WI38 (cell line): ENCODE results near the gene ZMIZ1.
"Not testable (repeated sequence)": the region's sequence is repeated elsewhere in the genome, so short reads cannot be mapped to it uniquely, and the experiment has no call there.

Experiments
- H3K4me3 ChIP-seq: 2 replicates; pipeline ENCODE4 v1.5.1; 2011; ENCODE audit warnings: low read depth, mild to moderate bottlenecking, control low read depth, low read length
- TF ChIP-seq, protein P1 (sequence below): IDR thresholded peaks from 2 replicates; pipeline ENCODE4 v1.5.1; 2012; ENCODE audit warnings: low read depth, mild to moderate bottlenecking, control low read depth, low read length

The ZMIZ1 gene

DNA sequence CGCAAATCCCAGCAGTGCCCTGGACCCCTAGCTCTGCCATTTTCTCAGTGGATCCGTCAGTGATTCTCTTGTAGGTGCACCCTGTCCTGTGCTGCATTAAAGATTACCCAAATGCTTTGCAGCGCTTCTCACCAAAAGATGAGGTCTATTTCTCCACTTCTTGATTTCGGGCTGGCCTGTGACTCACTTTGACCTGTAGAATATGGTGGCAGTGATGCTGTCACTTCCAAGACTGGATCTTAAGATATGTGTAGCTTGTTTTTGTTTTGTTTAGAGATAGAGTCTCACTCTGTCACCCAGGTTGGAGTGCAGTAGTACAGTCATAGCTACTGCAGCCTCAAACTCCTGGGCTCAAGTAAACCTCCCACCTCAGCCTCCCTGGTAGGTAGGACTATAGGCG, 37.0 kb upstream of the ZMIZ1 start:
- no peak overlapping the region for H3K4me3 ChIP-seq
- TF ChIP-seq, protein P1, sequence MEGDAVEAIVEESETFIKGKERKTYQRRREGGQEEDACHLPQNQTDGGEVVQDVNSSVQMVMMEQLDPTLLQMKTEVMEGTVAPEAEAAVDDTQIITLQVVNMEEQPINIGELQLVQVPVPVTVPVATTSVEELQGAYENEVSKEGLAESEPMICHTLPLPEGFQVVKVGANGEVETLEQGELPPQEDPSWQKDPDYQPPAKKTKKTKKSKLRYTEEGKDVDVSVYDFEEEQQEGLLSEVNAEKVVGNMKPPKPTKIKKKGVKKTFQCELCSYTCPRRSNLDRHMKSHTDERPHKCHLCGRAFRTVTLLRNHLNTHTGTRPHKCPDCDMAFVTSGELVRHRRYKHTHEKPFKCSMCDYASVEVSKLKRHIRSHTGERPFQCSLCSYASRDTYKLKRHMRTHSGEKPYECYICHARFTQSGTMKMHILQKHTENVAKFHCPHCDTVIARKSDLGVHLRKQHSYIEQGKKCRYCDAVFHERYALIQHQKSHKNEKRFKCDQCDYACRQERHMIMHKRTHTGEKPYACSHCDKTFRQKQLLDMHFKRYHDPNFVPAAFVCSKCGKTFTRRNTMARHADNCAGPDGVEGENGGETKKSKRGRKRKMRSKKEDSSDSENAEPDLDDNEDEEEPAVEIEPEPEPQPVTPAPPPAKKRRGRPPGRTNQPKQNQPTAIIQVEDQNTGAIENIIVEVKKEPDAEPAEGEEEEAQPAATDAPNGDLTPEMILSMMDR, result no peak

DNA sequence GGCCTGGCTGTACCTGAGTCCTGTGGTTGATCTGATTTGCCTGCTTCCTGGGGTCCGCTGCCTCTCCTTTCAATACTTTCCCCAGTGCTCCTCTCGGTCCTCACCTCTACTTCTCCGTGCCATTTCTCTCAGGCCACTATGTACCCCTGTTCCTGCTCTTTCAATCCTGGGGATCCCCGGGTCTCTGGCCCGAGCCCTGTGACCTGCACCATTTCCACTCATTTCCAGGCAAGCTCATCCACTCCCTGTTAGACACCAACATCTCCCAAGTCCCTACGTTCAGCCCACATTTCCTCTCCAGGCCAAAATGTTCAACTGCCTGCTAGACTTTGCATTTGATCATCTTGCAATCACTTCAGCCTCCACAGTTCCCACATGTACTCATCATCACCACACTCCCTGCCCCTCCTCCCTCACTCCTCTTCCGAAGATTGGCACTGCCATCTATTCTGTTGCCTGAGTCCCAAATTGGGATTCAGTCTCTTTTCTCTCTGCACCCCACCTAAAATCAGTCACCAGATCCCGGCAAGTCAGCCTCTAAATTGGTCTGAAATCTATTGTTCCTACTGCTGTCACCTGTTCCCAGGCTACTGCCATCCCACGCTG, 34.4 kb upstream of the ZMIZ1 start:
- TF ChIP-seq, protein P1, result no peak
- no peak overlapping the region for H3K4me3 ChIP-seq

DNA sequence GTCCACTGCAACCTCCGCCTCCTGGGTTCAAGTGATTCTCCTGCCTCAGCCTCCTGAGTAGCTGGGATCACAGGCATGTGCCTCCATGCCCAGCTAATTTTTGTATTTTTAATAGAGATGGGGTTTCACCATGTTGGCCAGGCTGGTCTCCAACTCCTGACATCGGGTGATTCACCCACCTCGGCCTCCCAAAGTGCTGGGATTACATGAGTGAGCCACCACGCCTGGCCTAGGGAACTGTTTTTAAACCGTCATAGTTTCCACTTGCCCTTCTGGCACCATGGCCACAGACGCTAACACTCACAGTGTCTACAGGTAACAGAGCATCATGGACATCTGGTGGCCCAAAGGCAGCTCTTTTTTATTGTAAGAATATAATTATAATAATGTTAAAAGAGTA, 32.4 kb upstream of the ZMIZ1 start:
- not testable (repeated sequence) for H3K4me3 ChIP-seq

DNA sequence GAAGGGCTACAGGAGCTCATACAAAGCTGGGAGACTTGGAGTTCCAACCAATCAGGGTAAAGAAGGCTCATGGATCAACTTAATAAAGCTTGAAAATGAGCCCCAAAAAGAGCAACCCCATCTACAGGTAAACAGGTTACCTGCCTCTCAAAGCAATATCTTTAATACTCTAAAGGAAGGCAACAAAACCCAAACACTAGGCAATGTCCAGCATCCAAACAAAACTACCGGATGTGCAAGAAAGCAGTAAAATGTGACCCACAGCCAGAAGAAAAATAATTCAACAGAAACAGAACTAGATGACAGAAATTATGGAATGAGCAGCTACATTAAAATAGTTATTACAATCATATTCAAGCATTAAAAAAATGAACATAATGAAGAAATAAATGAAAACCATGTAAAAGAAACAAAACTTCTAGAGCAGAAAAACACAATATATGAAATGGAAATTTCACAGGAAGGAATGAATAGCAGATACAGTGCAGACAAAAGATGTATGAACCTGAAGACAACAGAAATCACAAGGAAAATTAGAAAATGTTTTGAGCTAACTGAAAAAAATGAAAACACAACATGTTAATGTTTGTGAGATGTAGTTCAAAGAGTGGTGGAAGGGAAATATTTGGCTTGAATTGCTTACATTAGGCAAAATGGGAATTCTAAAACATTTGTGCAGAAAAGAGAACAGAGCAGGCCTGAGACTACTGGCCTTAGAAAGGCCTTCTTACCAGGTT, 30.5 kb upstream of the ZMIZ1 start:
- H3K4me3 ChIP-seq, result no peak overlapping the region
- TF ChIP-seq, protein P1, result no peak

DNA sequence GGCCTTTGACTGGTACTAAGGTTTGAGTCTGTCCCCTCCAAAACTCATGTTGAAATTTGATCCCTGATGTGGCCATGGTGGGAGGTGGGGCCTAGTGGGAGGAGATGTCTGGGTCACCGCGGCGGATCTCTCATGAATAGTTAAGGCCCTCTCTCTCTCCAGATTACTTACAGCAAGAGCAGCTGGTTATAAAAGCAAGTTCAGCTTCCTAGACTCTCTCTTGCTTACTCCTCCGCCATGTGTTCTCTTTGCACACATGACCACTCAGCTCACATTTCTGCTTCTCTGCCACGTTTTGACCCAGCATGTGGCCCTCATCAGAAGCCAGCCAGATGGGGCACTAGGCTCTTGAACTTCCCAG, 29.9 kb upstream of the ZMIZ1 start:
- H3K4me3 ChIP-seq, result no peak overlapping the region
- TF ChIP-seq, protein P1, result no peak

DNA sequence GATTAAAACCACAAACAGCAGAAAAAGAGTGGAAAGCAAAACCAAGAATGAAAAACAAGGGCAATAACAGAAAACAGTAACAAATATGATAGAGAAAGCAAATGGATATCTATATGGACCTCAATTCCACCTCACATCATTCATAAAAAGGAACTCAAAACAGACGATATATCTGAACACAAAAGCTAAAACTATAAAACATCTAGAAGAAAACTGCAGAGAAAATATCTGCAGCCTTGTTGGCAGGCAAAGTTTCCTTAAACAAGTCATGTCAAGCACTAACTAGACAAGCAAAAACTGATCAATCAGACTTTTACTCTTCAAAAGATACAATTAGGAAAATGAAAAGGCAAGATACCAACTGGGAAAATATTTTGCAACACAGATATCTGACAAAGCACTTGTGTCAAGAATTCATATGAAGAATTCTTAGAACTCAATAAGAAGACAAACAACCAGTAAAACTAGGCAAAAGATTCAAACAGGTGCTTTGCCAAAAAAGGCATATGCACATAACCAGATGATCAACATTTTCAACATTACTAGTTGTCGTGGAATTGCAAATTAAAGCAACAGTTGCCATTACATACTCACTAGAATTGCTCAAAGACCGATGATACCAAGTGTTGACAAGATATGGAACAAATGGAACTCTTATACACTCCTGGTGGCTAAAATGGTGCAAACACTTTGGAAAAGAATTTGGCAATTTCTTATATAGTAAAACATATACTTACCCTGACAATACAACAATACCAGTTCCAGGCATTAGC, 25.9 kb upstream of the ZMIZ1 start:
- TF ChIP-seq, protein P1, result no peak
- H3K4me3 ChIP-seq, result no peak overlapping the region

DNA sequence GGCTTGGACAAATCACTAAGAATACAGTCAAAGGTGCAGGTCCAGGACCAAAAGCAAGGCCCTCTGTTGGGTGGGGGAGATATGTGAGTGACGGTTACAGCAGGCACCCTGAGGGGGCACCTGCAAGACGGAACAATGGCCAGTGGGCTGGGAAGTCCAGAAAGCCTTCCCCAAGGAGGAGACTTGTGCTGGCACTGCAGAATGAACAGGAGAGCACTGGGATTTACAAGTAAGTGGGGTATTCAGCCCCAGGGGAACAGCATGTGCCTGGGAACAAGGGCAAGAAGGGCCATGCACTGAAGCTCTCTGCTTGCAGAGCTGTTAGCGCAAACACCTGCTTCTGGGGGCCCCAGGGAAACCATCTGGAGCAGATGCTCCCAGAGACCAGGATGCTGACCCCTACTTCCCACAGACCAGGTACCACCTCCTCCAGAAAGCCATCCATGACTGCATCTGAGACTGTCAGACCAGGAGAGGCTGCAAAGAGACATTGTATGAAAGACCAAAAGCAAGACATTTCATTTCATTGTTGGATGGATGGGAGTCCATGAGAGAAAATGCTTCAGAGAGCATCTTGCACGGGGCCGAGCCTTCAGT, 24.6 kb upstream of the ZMIZ1 start:
- no peak overlapping the region for H3K4me3 ChIP-seq
- TF ChIP-seq, protein P1, result no peak
